Rectal smooth muscle tissue (tissue), 1 donor: ENCODE results near the gene CHTF18.
"Not testable (repeated sequence)": the region's sequence is repeated elsewhere in the genome, so short reads cannot be mapped to it uniquely, and the experiment has no call there.

ENCODE experiments used
- H3K27ac ChIP-seq: one replicate; pipeline ENCODE4 v1.7.0; 2013; ENCODE audit warnings: low read depth, low read length, inconsistent platforms
- H3K27me3 ChIP-seq: one replicate; pipeline ENCODE4 v1.7.0; 2013; ENCODE audit warnings: low read length; ENCODE audit not compliant: control insufficient read depth, insufficient read depth
- H3K36me3 ChIP-seq: one replicate; pipeline ENCODE4 v1.7.0; 2013; ENCODE audit warnings: low read length; ENCODE audit not compliant: control insufficient read depth, insufficient read depth
- H3K4me1 ChIP-seq: one replicate; pipeline ENCODE4 v1.7.0; 2013; ENCODE audit warnings: low read length; ENCODE audit not compliant: control insufficient read depth, insufficient read depth
- H3K4me3 ChIP-seq: one replicate; pipeline ENCODE4 v1.7.0; 2013; ENCODE audit warnings: low read length
- H3K9ac ChIP-seq: one replicate; pipeline ENCODE4 v1.7.0; 2013; ENCODE audit warnings: low read length

The CHTF18 gene

GRCh38 chr16:772959-773358 lies 15.5 kb upstream of the CHTF18 start:
- Histone ChIP-seq H3K9ac (no peak overlapping the region), H3K4me3 (no peak overlapping the region), H3K27me3 (peaks cover 4% of the 10 kb centered on the region)

DNA sequence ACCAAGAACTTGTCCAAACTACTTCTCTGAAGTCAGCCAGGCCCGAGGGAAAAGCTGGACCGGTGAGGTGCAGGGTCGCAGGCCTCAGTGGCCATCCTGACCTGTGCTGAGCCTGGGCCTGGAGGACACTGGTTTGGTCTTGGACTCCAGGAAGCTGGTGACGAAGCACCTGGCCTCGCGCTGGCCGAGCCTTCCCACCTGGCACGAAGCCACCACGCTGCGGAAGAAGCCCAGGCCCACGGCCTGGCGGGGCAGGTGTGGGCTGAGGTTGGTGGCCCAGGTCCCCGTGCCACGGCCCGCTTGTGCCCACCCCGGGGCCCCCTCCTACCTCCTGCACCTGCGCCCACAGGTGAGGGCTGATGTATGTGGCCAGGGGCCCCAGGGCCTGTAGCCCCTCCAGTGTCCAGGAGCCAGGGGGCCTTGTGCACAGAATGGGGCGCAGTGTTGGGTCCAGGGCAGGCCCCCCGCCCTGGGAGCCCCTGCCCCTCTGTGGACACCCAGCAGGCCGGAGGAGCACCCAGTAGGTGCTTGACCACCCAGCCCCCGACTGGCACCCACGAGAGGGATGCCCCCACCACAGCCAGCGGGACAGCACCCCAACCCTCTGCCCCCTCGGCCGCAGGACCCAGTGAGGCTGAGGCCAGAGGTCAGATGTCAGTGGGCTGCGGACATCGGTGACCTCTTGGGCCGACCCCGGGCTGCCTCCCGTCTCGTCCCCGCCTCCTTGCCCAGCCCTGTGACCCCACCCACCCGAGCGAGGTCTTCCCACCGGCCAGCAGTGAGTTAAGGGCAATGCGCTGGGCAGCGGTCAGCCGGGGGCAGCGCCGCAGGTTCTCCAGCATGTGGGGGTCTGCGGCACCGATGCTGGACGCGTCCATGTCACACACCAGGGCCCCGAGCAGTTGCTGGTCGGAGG lies 14.1 kb upstream of the CHTF18 start:
- Histone ChIP-seq H3K27ac (no peak overlapping the region), H3K36me3 (no peaks in the 10 kb centered on the region), H3K4me1 (no peaks in the 10 kb centered on the region), H3K4me3 (no peak overlapping the region), H3K27me3 (peaks cover 5% of the 10 kb centered on the region), H3K9ac (no peak overlapping the region)

More at GRCh38 chr16:772959-773358, 15.5 kb upstream of the CHTF18 start:
- H3K36me3 ChIP-seq, result no peaks in the 10 kb centered on the region
- no peak overlapping the region for H3K27ac ChIP-seq
- H3K4me1 ChIP-seq, result no peaks in the 10 kb centered on the region

DNA sequence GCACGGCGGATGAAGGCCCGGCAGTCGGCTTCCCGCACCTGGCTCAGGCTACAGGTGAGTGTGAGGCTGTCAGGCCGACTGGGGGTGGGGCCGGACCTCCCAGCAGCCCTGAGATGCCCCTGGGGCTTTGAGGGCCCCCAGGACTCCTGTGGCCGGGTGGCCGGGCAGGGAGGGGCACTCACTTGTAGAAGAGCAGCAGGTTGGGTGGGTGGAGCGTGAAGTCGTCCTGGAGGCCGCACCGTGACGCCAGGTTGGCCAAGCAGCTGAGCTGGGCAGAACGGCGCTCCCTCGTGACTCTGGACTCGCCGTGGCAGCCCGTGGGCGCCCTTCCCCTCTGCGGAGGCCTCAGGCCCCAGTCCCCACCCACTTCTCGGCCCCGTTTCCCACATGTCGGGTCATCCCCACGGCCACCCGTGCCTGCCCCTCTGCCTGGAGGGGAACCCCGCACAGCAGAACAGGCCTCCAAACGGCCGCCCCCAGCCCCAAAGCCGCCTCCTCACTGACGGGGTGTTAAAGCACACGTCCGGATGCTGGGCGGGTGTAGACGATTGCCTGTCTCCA lies 13.1 kb upstream of the CHTF18 start:
- Histone ChIP-seq H3K27ac (no peak overlapping the region), H3K4me1 (no peaks in the 10 kb centered on the region), H3K27me3 (peaks cover 5% of the 10 kb centered on the region), H3K9ac (no peak overlapping the region), H3K36me3 (no peaks in the 10 kb centered on the region), H3K4me3 (no peak overlapping the region)

DNA sequence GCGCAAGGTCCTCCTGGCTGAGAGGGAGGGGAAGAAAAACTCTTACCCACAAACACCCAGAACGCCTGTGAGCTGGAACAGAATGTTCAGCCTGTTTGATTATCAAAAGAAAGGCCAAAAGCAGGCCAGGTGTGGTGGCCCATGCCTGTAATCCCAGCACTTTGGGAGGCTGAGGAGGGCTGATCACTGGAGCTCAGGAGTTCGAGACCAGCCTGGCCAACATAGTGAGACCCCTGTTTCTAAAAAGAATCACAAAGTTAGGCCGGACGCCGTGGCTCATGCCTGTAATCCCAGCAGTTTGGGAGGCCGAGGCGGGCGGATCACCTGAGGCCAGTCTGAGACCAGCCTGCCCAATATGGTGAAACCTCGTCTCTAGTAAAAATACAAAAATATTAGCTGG lies 12.1 kb upstream of the CHTF18 start:
- peaks cover 11% of the 10 kb centered on the region for H3K27me3 ChIP-seq
- H3K36me3 ChIP-seq, H3K4me1 ChIP-seq, H3K27ac ChIP-seq, H3K9ac ChIP-seq, H3K4me3 ChIP-seq: not testable (repeated sequence)

DNA sequence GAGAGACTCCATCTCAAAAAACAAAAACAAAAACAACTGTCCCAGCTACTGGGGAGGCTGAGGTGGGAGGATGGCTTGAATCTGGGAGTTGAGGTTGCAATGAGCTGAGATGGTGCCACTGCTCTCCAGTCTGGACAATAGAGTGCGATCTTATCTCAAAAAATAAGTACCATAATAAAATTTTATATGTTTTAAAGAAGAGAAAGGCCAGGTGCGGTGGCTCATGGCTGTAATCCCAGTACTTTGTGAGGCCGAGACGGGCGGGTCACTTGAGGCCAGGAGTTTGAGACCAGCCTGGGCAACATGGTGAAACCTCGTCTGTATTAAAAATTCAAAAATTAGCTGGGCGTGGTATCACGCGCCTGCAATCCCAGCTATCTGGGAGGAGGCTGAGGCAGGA lies 11.6 kb upstream of the CHTF18 start:
- Histone ChIP-seq H3K27me3 (peaks cover 15% of the 10 kb centered on the region), H3K9ac (no peak overlapping the region), H3K4me1 (no peaks in the 10 kb centered on the region)

GRCh38 chr16:777826-778225 lies 10.6 kb upstream of the CHTF18 start:
- Histone ChIP-seq H3K9ac (no peak overlapping the region), H3K27me3 (peaks cover 18% of the 10 kb centered on the region), H3K4me3 (no peak overlapping the region), H3K4me1 (no peaks in the 10 kb centered on the region), H3K36me3 (no peaks in the 10 kb centered on the region), H3K27ac (no peak overlapping the region)

More for the DNA sequence above, 11.6 kb upstream of the CHTF18 start:
- no peak overlapping the region for H3K27ac ChIP-seq
- no peaks in the 10 kb centered on the region for H3K36me3 ChIP-seq
- H3K4me3 ChIP-seq, result no peak overlapping the region

DNA sequence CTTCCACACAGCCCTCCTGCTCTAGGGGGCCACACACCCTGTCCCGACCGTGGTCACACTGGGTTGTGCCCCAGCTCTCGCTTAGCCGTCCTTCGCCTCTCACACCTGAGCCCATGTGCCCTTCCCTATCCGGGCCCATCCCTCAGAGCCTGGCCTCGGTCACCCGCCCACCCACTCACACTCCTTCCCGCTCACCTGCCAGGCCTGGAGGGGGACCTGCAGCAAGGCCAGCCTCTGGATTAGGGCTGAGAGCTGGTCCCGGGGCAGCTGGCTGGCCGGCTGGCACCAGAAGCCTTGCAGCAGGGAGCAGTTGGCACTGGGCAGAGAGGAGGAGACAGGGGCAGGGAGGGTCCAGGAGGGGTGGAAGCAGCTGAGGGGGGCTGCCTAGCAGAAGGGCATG lies 10.0 kb upstream of the CHTF18 start:
- no peak overlapping the region for H3K27ac ChIP-seq
- H3K4me3 ChIP-seq, result no peak overlapping the region
- no peak overlapping the region for H3K9ac ChIP-seq
- no peaks in the 10 kb centered on the region for H3K36me3 ChIP-seq
- peaks cover 21% of the 10 kb centered on the region for H3K27me3 ChIP-seq
- H3K4me1 ChIP-seq, result no peaks in the 10 kb centered on the region

- Histone ChIP-seq H3K4me3 (no peak overlapping the region), H3K36me3 (no peaks in the 10 kb centered on the region), H3K27me3 (peaks cover 23% of the 10 kb centered on the region), H3K9ac (no peak overlapping the region), H3K27ac (no peak overlapping the region), H3K4me1 (no peaks in the 10 kb centered on the region)
Observed at GRCh38 chr16:778909-779527, 9.4 kb upstream of the CHTF18 start.

- H3K4me1 ChIP-seq, result no peaks in the 10 kb centered on the region
- H3K4me3 ChIP-seq, result no peak overlapping the region
- no peak overlapping the region for H3K27ac ChIP-seq
- H3K36me3 ChIP-seq, result no peaks in the 10 kb centered on the region
- peaks cover 23% of the 10 kb centered on the region for H3K27me3 ChIP-seq
- no peak overlapping the region for H3K9ac ChIP-seq
Observed at GRCh38 chr16:779561-779960, 8.9 kb upstream of the CHTF18 start.

- peaks cover 23% of the 10 kb centered on the region for H3K27me3 ChIP-seq
- H3K4me3 ChIP-seq, result no peak overlapping the region
- no peak overlapping the region for H3K27ac ChIP-seq
- H3K36me3 ChIP-seq, result no peaks in the 10 kb centered on the region
- H3K9ac ChIP-seq, result no peak overlapping the region
- H3K4me1 ChIP-seq, result no peaks in the 10 kb centered on the region
Observed at GRCh38 chr16:780296-780695, 8.1 kb upstream of the CHTF18 start.

- peaks cover 23% of the 10 kb centered on the region for H3K27me3 ChIP-seq
- no peak overlapping the region for H3K27ac ChIP-seq
- no peaks in the 10 kb centered on the region for H3K36me3 ChIP-seq
- no peaks in the 10 kb centered on the region for H3K4me1 ChIP-seq
- H3K4me3 ChIP-seq, result no peak overlapping the region
- H3K9ac ChIP-seq, result no peak overlapping the region
Observed at GRCh38 chr16:781346-782010, 6.9 kb upstream of the CHTF18 start.

- H3K27ac ChIP-seq, result no peak overlapping the region
- no peak overlapping the region for H3K4me3 ChIP-seq
- no peaks in the 10 kb centered on the region for H3K36me3 ChIP-seq
- H3K9ac ChIP-seq, result no peak overlapping the region
- H3K4me1 ChIP-seq, result no peaks in the 10 kb centered on the region
- H3K27me3 ChIP-seq, result peaks cover 23% of the 10 kb centered on the region
Observed at GRCh38 chr16:782258-782657, 6.2 kb upstream of the CHTF18 start.
